ENCODE results near the gene STK11.

DNA sequence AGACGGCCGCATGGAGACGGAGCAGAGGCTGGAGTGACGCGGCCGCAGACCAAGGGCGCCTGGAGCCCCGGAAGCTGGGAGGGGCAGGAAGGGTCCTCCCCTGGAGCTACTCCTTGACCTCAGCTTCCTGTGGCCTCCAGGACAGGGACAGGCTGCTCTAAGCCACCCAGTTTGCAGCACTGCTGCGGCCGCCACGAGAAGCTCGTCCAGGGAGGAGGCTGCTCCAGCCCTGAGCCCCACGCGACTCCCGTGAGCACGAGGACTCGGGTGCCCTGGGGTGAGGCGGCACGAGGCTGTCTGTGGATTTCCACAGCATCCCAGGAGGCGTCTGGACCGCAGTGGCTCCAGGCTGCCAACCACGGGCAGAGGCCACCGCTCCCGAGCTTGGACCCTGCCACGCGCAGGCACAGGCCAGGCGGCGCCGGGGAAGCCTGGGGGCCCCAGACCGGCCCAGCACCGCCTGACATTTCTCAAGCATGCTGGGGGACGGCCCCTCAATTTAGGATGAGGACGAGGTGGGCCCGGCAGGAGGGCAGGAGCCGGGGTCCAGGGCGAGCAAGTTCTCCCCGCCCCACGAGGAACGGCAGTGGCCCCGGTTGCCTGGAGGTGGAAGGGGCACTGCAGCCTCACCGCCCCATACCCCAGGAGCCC, 42.2 kb upstream of the STK11 start:
- TF ChIP-seq, protein P1, sequence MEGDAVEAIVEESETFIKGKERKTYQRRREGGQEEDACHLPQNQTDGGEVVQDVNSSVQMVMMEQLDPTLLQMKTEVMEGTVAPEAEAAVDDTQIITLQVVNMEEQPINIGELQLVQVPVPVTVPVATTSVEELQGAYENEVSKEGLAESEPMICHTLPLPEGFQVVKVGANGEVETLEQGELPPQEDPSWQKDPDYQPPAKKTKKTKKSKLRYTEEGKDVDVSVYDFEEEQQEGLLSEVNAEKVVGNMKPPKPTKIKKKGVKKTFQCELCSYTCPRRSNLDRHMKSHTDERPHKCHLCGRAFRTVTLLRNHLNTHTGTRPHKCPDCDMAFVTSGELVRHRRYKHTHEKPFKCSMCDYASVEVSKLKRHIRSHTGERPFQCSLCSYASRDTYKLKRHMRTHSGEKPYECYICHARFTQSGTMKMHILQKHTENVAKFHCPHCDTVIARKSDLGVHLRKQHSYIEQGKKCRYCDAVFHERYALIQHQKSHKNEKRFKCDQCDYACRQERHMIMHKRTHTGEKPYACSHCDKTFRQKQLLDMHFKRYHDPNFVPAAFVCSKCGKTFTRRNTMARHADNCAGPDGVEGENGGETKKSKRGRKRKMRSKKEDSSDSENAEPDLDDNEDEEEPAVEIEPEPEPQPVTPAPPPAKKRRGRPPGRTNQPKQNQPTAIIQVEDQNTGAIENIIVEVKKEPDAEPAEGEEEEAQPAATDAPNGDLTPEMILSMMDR (IDR thresholded peaks at IDR 0.05): no peak
- TF ChIP-seq POLR2A (IDR thresholded peaks at IDR 0.05): no peak

Data from gastroesophageal sphincter (tissue), 3 donors.